ENCODE results near the gene NBPF14.
"Not testable (repeated sequence)": the region's sequence is repeated elsewhere in the genome, so short reads cannot be mapped to it uniquely, and the experiment has no call there.

The NBPF14 gene

GRCh38 chr1:148595911-148596310 lies at the start of gene NBPF14:
Gene NBPF14 (minus strand): TSS chr1:148596011. CDS start chr1:148595717, 294 bp downstream.
- not testable (repeated sequence) for DNase-seq

GRCh38 chr1:148625451-148625850 lies 29.6 kb upstream of the NBPF14 start:
- DNase-seq = not testable (repeated sequence)

- DNase-seq = not testable (repeated sequence)
Measured at GRCh38 chr1:148618216-148618615, 22.4 kb upstream of the NBPF14 start.

GRCh38 chr1:148605266-148605665 lies 9.5 kb upstream of the NBPF14 start:
- DNase-seq = not testable (repeated sequence)

- DNase-seq = not testable (repeated sequence)
Measured at GRCh38 chr1:148595360-148595759, 451 bp downstream of the NBPF14 start.

- not testable (repeated sequence) for DNase-seq
Measured at GRCh38 chr1:148591098-148591497, 4.7 kb downstream of the NBPF14 start.

- DNase-seq = not testable (repeated sequence)
Measured at GRCh38 chr1:148532158-148532557, 63.7 kb downstream of the NBPF14 start.

- DNase-seq = not testable (repeated sequence)
Measured at GRCh38 chr1:148529101-148529567, 66.7 kb downstream of the NBPF14 start.

- not testable (repeated sequence) for DNase-seq
Measured at GRCh38 chr1:148528591-148528990, 67.2 kb downstream of the NBPF14 start.

GRCh38 chr1:148526587-148526986 lies 69.2 kb downstream of the NBPF14 start:
- not testable (repeated sequence) for DNase-seq

GRCh38 chr1:148523205-148524144 lies 72.3 kb downstream of the NBPF14 start:
- not testable (repeated sequence) for DNase-seq

GRCh38 chr1:148522561-148523204 lies 73.1 kb downstream of the NBPF14 start:
- DNase-seq = peak; percentile 22 to 84

GRCh38 chr1:148522072-148522471 lies 73.7 kb downstream of the NBPF14 start:
- peak; percentile 45 to 79 for DNase-seq

GRCh38 chr1:148514310-148514709 lies 81.5 kb downstream of the NBPF14 start:
- not testable (repeated sequence) for DNase-seq

GRCh38 chr1:148512571-148513184 lies 83.1 kb downstream of the NBPF14 start:
- not testable (repeated sequence) for DNase-seq

- DNase-seq = not testable (repeated sequence)
Measured at GRCh38 chr1:148493933-148494332, 101.9 kb downstream of the NBPF14 start.

GRCh38 chr1:148483029-148483428 lies 112.8 kb downstream of the NBPF14 start, which contains the start of gene PPIAL4G:
Gene PPIAL4G (minus strand): TSS chr1:148483302. CDS start chr1:148483252, 50 bp downstream.
- not testable (repeated sequence) for DNase-seq
